Coronary artery (tissue), 2 donors: Measurements from ENCODE around the gene GRID1.

Experiments
- DNase-seq: peaks from one replicate; pipeline ENCODE4 v3.0.0-alpha.2; 2017; ENCODE audit warnings: low spot score
- H3K27ac ChIP-seq, 2 donors: fragments of 200-600 bp; sonication (generic); one replicate each; pipeline ENCODE4 v1.5.1; 2016 to 2019
- H3K4me3 ChIP-seq: fragments of 200-600 bp; sonication (generic); 2 replicates; pipeline ENCODE4 v1.5.1; 2016; ENCODE audit warnings: mild to moderate bottlenecking, moderate library complexity
- CTCF ChIP-seq: fragments of 200-600 bp; sonication (generic); IDR thresholded peaks from one replicate; pipeline ENCODE4 v1.5.1; 2019; ENCODE audit warnings: antibody characterized with exemption

The GRID1 gene

GRCh38 chr10:86343761-86344160 is 22.8 kb downstream of the GRID1 start:
- Histone ChIP-seq H3K4me3 (no peak overlapping the region), H3K27ac (no peak overlapping the region)
- DNase-seq, result no peak
- no peak for TF ChIP-seq CTCF

GRCh38 chr10:86342111-86342863 is 24.3 kb downstream of the GRID1 start:
- no peak for TF ChIP-seq CTCF
- DNase-seq, result no peak
- Histone ChIP-seq H3K27ac (no peak overlapping the region), H3K4me3 (no peak overlapping the region)

- H3K27ac ChIP-seq, result no peak overlapping the region
- H3K4me3 ChIP-seq, result no peak overlapping the region
- no peak for DNase-seq
- no peak for TF ChIP-seq CTCF
These were observed 25.2 kb downstream of the GRID1 start for GRCh38 chr10:86341361-86341811.

GRCh38 chr10:86340991-86341260 is 25.7 kb downstream of the GRID1 start:
- DNase-seq, result no peak
- Histone ChIP-seq H3K4me3 (no peak overlapping the region), H3K27ac (no peak overlapping the region)
- no peak for TF ChIP-seq CTCF

GRCh38 chr10:86340176-86340990 is 26.2 kb downstream of the GRID1 start:
- DNase-seq, result no peak
- TF ChIP-seq CTCF, result no peak
- Histone ChIP-seq H3K4me3 (no peak overlapping the region), H3K27ac (no peak overlapping the region)

GRCh38 chr10:86339226-86339865 is 27.2 kb downstream of the GRID1 start:
- no peak overlapping the region for H3K27ac ChIP-seq
- H3K4me3 ChIP-seq, result no peak overlapping the region
- TF ChIP-seq CTCF, result no peak
- DNase-seq, result no peak
